Liver (tissue), 3 donors: ENCODE measurements around the gene CACNA2D1.

Experiments used
- FOXA2 ChIP-seq: IDR thresholded peaks from 2 replicates; pipeline ENCODE4 v1.6.1; 2016; ENCODE audit warnings: antibody characterized with exemption
- GABPA ChIP-seq, 2 donors: IDR thresholded peaks in 1 of 2; conservative IDR thresholded peaks in 1 of 2; 2 replicates each; pipeline ENCODE4 v1.6.1; 2016; ENCODE audit warnings: antibody characterized with exemption in 2 of 2, mild to moderate bottlenecking in 1 of 2, moderate library complexity in 1 of 2
- HNF4A ChIP-seq, 2 donors: conservative IDR thresholded peaks; 2 replicates each; pipeline ENCODE4 v1.6.1; 2016; ENCODE audit warnings: antibody characterized with exemption in 2 of 2, mild to moderate bottlenecking in 2 of 2
- JUND ChIP-seq, 2 donors: IDR thresholded peaks; 2 replicates each; pipeline ENCODE4 v1.6.1; 2016; ENCODE audit warnings: antibody characterized with exemption in 2 of 2
- YY1 ChIP-seq: IDR thresholded peaks from 2 replicates; pipeline ENCODE4 v1.6.1; 2016; ENCODE audit warnings: antibody characterized with exemption, mild to moderate bottlenecking
- TF ChIP-seq, protein P1 (sequence below): fragments of 150-350 bp; IDR thresholded peaks from 2 replicates; pipeline ENCODE4 v1.5.1; 2017; ENCODE audit warnings: improper control_type of control experiment, low read depth, low read length; ENCODE audit not compliant: missing input control
- TF ChIP-seq, protein P2 (sequence below): IDR thresholded peaks from 2 replicates; pipeline ENCODE4 v1.6.1; 2016; ENCODE audit warnings: antibody characterized with exemption
- TF ChIP-seq, protein P3 (sequence below): IDR thresholded peaks from 2 replicates; pipeline ENCODE4 v1.6.1; 2016; ENCODE audit warnings: antibody characterized with exemption, mild to moderate bottlenecking
- donor health status: healthy.
- donor health status: healthy.

DNA sequence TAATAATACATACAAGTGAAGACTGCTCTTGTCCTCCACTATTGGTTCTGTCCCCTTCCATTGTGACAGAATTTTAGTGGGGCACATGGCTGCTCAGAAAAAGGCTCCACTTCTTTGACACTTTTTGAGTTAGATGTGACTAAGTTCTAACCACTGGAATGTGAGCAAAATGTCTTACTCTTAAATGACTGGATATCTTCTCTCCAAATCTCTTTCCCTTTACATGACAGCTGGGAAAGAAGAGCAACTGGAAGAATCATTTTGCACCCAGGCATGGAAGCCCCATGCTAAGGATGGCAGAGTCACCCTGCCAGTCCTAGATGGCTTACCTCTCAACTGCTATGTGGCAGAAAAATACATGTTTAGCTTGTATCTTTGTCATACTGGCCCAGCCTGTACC is 97.7 kb downstream of the CACNA2D1 start:
- TF ChIP-seq, protein P1, sequence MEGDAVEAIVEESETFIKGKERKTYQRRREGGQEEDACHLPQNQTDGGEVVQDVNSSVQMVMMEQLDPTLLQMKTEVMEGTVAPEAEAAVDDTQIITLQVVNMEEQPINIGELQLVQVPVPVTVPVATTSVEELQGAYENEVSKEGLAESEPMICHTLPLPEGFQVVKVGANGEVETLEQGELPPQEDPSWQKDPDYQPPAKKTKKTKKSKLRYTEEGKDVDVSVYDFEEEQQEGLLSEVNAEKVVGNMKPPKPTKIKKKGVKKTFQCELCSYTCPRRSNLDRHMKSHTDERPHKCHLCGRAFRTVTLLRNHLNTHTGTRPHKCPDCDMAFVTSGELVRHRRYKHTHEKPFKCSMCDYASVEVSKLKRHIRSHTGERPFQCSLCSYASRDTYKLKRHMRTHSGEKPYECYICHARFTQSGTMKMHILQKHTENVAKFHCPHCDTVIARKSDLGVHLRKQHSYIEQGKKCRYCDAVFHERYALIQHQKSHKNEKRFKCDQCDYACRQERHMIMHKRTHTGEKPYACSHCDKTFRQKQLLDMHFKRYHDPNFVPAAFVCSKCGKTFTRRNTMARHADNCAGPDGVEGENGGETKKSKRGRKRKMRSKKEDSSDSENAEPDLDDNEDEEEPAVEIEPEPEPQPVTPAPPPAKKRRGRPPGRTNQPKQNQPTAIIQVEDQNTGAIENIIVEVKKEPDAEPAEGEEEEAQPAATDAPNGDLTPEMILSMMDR: no peak
- TF ChIP-seq, protein P2, sequence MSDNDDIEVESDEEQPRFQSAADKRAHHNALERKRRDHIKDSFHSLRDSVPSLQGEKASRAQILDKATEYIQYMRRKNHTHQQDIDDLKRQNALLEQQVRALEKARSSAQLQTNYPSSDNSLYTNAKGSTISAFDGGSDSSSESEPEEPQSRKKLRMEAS: no peak
- no peak for TF ChIP-seq YY1
- TF ChIP-seq FOXA2: no peak
- TF ChIP-seq GABPA (IDR thresholded peaks at IDR 0.05 in 1 of 2, conservative IDR thresholded peaks at IDR 0.05 in 1 of 2): no peak
- no peak for TF ChIP-seq HNF4A (conservative IDR thresholded peaks at IDR 0.05)
- TF ChIP-seq JUND (IDR thresholded peaks at IDR 0.05): no peak
- TF ChIP-seq, protein P3, sequence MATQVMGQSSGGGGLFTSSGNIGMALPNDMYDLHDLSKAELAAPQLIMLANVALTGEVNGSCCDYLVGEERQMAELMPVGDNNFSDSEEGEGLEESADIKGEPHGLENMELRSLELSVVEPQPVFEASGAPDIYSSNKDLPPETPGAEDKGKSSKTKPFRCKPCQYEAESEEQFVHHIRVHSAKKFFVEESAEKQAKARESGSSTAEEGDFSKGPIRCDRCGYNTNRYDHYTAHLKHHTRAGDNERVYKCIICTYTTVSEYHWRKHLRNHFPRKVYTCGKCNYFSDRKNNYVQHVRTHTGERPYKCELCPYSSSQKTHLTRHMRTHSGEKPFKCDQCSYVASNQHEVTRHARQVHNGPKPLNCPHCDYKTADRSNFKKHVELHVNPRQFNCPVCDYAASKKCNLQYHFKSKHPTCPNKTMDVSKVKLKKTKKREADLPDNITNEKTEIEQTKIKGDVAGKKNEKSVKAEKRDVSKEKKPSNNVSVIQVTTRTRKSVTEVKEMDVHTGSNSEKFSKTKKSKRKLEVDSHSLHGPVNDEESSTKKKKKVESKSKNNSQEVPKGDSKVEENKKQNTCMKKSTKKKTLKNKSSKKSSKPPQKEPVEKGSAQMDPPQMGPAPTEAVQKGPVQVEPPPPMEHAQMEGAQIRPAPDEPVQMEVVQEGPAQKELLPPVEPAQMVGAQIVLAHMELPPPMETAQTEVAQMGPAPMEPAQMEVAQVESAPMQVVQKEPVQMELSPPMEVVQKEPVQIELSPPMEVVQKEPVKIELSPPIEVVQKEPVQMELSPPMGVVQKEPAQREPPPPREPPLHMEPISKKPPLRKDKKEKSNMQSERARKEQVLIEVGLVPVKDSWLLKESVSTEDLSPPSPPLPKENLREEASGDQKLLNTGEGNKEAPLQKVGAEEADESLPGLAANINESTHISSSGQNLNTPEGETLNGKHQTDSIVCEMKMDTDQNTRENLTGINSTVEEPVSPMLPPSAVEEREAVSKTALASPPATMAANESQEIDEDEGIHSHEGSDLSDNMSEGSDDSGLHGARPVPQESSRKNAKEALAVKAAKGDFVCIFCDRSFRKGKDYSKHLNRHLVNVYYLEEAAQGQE: no peak
